Retinal pigment epithelial cell (primary cell): ENCODE data around the gene SLC6A8.

Experiments
- DNase-seq: peaks from one replicate; pipeline ENCODE4 v3.0.0-alpha.2; 2010; ENCODE audit warnings: low read depth
- H3K4me3 ChIP-seq: 2 replicates; pipeline ENCODE4 v1.5.1; 2011; ENCODE audit warnings: mild to moderate bottlenecking, low read length, control low read depth, moderate library complexity
- TF ChIP-seq, protein P1 (sequence below): conservative IDR thresholded peaks from 2 replicates; pipeline ENCODE4 v1.5.1; 2011; ENCODE audit warnings: low read depth, low read length, control low read depth, inconsistent platforms

The SLC6A8 gene

DNA sequence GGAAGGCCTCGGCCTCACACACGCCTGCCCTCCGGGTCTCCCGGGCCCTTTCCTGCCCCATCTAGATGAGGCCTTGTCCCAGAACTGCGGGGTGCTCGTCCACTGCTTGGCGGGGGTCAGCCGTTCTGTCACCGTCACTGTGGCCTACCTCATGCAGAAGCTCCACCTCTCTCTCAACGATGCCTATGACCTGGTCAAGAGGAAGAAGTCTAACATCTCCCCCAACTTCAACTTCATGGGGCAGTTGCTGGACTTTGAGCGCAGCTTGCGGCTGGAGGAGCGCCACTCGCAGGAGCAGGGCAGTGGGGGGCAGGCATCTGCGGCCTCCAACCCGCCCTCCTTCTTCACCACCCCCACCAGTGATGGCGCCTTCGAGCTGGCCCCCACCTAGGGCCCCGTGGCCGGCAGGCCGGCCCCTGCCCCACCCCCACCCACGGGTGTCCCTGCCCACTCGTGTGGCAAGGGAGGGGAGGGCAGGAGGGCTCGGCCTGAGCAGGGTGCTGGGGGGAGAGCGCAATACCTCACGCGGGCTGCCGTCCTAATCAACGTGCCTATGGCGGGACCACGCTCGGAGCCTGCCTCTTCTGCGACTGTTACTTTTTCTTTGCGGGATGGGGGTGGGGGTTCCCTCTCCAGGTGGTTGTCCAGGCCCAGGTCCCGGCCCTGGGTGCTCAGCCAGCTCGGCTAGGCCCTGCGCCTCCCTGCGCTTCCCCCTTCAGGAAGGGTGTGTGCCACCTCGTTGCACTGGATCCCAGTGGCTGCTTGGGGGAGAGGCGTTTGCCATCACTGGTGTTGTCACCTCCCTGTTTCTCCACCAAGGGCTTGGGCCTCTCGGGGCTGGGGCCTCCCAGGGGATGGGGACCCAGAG lies 37.6 kb upstream of the SLC6A8 start:
- DNase-seq, result no peak
- TF ChIP-seq, protein P1, sequence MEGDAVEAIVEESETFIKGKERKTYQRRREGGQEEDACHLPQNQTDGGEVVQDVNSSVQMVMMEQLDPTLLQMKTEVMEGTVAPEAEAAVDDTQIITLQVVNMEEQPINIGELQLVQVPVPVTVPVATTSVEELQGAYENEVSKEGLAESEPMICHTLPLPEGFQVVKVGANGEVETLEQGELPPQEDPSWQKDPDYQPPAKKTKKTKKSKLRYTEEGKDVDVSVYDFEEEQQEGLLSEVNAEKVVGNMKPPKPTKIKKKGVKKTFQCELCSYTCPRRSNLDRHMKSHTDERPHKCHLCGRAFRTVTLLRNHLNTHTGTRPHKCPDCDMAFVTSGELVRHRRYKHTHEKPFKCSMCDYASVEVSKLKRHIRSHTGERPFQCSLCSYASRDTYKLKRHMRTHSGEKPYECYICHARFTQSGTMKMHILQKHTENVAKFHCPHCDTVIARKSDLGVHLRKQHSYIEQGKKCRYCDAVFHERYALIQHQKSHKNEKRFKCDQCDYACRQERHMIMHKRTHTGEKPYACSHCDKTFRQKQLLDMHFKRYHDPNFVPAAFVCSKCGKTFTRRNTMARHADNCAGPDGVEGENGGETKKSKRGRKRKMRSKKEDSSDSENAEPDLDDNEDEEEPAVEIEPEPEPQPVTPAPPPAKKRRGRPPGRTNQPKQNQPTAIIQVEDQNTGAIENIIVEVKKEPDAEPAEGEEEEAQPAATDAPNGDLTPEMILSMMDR, result no peak
- H3K4me3 ChIP-seq, result no peak overlapping the region

DNA sequence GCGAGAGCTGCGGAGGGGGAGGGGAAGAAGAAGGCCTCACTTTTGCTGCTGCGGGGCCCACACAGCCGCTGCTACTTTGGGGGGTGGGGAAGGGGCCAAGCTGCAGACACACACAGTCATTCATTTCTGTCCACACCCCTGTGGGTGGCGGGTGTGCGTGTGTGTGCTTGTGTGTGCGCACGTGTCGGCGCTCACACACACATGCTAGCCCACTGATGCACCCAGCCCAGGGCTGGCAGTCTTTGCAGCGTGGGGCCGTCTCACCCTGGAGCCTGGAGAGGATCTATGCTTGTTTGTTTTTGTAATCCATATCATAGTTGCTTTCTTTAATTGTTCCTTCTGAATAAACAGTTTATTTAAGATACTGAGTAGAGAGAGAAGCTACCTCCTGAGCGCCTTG lies 36.8 kb upstream of the SLC6A8 start:
- TF ChIP-seq, protein P1, result no peak
- DNase-seq, result no peak
- no peak overlapping the region for H3K4me3 ChIP-seq

DNA sequence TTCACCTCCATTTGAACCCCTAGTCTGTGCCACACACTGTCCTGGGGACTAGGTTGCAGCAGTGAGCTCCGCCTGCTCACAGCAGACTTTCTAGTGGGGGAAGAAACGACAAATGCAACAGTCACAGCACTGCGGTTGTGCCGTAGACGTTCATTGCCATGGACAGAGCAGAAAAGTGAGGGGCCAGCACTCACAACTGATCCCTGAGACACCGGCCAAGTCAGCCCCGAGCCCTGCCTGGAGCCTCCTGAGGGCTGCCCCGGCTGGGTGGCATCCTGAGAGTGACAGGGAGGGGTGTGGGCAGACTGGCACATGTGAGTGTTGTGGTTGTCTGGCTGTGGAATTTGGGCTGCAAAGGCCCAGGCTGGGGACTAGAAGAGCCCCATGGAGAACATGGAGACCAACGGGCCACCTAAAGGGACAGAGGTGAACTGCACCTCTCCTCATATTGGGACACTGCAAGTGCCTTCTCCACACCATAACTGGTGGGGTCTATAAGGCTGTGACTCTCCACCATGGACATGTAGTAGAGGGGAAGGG lies 36.1 kb upstream of the SLC6A8 start:
- TF ChIP-seq, protein P1, result peak; percentile 40
- no peak overlapping the region for H3K4me3 ChIP-seq
- DNase-seq, result no peak

DNA sequence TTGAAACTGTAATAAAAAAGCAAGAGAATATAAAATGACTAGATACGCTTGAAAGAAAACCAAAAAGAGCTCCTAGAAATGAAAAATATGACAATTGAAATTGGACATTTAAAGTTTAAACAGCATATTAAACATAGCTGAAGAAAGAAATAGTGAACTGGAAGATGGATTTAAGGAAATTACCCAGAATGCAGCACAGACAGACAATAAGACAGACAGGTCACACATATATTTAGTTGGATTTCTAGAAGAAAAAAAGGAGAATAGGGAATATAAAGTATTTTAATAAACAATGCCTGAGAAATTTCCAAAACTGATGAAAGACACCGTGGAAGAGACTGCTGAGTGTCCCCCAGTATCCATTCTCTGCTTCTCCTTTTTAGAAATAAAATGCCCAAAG lies 34.2 kb upstream of the SLC6A8 start:
- no peak for DNase-seq
- TF ChIP-seq, protein P1, result no peak
- H3K4me3 ChIP-seq, result no peak overlapping the region

DNA sequence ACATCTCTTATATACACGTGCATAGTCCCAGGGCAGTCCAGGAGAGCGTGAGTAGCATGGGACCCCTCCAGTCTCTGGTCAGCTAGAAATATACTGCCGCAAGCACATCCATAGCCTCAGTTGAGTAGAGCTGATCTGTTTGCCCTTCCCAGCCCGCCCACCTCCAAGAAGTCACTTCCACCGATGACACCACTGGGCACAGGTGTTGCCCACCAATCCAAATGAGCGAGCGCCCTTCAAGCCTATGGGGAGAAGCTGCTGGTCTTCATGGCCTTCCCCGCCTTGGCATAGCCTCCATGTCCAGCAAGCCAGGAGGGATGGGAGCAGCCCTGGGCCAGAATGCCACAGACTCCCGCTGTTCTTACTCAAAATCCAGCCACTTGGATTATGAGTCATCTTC lies 30.6 kb upstream of the SLC6A8 start:
- H3K4me3 ChIP-seq, result no peak overlapping the region
- no peak for DNase-seq
- TF ChIP-seq, protein P1, result no peak

DNA sequence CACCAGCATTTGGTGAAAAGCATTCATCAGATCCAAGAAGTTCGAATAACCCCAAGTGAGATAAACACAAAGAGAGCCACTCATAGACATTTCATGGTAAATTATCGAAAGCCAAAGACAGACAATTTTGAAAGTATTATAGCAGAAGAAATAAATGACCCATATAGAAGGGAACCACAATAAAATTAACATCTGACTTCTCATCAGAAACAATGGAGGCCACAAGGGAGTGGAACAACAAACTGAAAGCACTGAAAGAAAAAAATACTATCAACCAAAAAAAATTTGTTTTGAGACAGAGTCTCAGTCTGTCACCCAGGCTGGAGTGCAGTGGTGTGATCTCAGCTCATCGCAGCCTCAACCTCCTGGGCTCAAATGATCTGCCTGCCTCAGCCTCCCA lies 28.5 kb upstream of the SLC6A8 start:
- TF ChIP-seq, protein P1, result no peak
- no peak overlapping the region for H3K4me3 ChIP-seq
- no peak for DNase-seq

DNA sequence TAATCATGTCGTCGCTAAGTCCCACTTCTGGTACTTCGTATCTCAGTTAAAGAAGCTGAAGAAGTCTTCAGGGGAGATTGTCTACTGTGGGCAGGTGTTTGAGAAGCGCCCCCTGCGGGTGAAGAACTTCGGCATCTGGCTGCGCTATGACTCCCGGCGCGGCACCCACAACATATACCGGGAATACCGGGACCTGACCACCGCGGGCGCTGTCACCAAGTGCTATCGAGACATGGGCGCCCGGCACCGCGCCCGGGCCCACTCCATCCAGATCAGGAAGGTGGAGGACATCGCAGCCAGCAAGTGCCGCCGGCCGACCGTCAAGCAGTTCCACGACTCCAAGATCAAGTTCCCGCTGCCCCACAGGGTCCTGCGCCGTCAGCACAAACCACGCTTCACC lies 25.5 kb upstream of the SLC6A8 start:
- H3K4me3 ChIP-seq, result no peak overlapping the region
- DNase-seq, result no peak
- TF ChIP-seq, protein P1, result peak; percentile 40
